ENCODE results near the gene IFNL3.
"Not testable (repeated sequence)": the region's sequence is repeated elsewhere in the genome, so short reads cannot be mapped to it uniquely, and the experiment has no call there.

IFNL3 gene

GRCh38 chr19:39252458-39252857, 7.7 kb upstream of the IFNL3 start:
- no peak for DNase-seq

- no peak for DNase-seq
These were observed 7.0 kb upstream of the IFNL3 start for GRCh38 chr19:39251846-39252245.

DNA sequence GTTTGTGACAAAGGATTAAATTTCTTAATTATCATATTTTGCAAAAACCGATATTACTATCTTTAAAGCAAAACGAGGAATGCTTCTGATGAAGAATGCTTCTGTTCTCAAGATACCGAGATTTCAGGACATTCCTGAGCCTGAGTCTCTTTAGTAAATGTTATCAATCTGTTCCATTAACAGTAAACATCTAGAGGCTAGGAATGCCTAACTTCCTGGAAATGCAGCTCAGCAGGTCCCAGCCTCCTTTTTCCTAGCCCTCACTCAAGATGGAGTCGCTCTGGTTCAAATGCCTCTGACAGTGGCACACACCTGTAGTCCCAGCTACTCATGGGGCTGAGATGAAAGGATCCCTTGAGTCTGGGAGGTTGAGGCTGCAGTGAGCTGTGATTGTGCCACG, 6.3 kb upstream of the IFNL3 start:
- no peak for DNase-seq

GRCh38 chr19:39248806-39249205, 4.0 kb upstream of the IFNL3 start, which contains the start of gene IFNL4:
Gene IFNL4 (minus strand): TSS chr19:39248856.
- no peak for DNase-seq

- DNase-seq, result no peak
These were observed 3.2 kb upstream of the IFNL3 start for GRCh38 chr19:39247701-39248664.

GRCh38 chr19:39246951-39247669, 2.3 kb upstream of the IFNL3 start:
- no peak for DNase-seq

- not testable (repeated sequence) for DNase-seq
These were observed 360 bp upstream of the IFNL3 start for GRCh38 chr19:39245166-39245565.

- not testable (repeated sequence) for DNase-seq
These were observed 1.1 kb downstream of the IFNL3 start for GRCh38 chr19:39243741-39244140.

DNA sequence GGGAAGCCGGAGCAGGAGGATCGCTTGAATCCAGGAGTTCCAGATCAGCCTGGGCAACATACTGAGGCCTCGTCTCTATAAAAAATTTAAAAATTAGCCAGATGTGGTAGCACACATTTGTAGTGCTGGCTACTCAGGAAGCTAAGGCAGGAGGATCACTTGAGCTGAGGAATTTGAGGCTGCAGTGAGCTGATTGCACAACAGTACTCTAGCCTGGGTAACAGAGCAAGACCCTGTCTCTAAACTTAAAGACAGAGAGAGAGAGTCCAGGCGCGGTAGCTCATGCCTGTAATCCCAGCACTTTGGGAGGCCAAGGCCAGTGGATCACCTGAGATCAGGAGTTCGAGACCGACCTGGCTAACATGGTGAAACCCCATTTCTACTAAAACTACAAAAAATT, 4.4 kb downstream of the IFNL3 start:
- no peak for DNase-seq

GRCh38 chr19:39238944-39239343, 5.9 kb downstream of the IFNL3 start:
- no peak for DNase-seq

DNA sequence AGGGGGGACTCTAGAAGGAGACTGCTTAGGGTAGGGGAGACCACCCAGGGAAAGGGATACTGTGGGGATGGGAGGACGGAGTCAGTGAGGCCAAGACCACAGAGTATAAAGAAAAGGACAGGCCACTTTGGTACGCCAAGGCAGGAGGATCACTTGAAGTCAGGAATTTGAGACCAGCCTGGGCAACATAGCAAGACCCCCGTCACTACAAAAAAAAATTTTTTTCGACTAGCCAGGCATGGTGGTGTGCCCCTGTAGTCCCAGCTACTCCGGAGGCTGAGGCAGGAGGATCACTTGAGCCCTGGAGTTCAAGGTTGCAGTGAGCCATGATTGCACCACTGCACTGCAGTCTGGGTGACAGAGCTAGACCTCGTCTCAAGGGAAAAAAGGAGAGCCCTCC, 6.6 kb downstream of the IFNL3 start:
- no peak for DNase-seq

GRCh38 chr19:39237200-39238184, 7.3 kb downstream of the IFNL3 start:
- DNase-seq, result no peak

GRCh38 chr19:39236527-39236926, 8.3 kb downstream of the IFNL3 start:
- DNase-seq, result no peak

DNA sequence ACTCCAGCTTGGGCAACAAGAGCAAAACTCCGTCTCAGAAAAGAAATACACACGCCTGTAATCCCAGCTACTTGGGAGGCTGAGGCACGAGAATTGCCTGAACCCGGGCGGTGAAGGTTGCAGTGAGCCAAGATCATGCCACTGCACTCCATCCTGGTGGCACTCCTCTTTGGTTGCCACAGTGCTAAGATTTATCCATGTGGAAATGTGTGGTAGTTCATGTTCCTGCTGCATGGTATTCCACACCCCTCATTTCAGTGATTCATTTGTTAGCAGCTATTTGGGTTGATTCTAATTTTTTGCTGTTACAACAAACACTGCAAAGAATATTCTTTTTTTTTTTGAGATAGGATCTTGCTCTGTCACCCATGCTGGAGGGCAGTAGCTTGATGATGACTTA, 12.1 kb downstream of the IFNL3 start:
- no peak for DNase-seq

DNA sequence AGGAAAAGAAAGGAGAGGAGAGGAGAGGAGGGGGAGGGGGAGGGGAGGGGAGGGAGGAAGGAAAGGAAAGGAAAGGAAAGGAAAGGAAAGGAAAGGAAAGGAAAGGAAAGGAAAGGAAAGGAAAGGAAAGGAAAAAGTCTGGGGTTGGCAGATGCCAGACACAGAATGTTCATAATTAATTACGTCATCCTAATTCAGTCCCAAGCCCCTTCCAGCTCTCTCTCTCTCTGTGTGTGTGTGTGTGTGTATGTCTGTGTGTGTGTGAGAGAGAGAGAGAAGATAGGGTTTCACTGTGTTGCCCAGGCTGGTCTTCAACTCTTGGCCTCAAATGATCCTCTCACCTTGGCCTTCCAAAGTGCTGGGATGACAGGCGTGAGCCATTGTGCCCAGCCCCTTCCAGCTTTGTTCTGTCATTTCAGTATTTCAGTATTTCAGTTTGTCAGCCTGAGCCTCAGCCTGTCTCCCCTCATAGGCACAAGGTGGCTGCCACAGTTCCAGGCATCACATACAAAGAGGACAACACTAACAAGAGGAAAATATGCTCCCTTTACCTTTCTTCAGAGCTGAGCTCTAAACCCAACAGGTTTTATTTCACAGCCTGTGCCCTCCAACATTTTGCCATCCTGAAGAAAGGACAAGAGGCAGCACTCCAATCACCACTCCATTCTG, 14.6 kb downstream of the IFNL3 start:
- DNase-seq, result no peak

DNA sequence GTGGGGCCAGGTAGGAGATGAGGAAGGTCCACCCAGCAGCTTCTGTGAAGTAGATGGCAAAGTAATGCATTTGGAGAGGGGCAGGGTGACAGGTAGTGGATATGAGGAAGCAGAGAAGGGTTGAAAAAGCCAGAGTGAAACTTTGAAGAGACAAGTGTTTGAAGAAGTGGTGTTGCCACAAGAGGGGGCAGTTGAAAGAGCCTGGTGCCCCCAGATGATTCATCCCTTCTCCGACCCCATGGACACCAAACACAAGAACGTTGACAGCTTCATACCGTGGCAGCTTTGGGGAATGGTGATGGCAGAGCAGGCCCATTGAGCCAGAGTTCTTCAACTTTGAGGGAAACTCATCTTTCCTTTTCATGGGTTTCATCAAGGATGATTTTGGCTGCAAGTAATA, 19.9 kb downstream of the IFNL3 start:
- no peak for DNase-seq

GRCh38 chr19:39223703-39224279, 21.0 kb downstream of the IFNL3 start:
- DNase-seq, result peak; percentile 2

DNA sequence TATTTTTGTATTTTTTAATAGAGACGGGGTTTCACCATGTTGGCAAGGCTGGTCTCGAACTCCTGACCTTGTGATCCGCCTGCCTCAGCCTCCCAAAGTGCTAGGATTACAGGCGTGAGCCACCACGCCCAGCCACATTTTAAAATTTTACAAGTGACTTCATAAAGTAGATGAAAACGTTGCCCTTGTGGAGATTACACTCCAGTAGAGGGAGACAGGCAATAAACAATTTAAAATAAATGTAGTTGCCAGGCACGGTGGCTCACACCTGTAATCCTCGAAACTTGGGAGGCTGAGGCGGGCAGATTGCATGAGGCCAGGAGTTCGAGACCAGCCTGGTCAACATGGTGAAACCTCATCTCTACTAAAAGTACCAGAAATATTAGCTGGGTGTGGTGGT, 25.7 kb downstream of the IFNL3 start:
- DNase-seq, result not testable (repeated sequence)

DNA sequence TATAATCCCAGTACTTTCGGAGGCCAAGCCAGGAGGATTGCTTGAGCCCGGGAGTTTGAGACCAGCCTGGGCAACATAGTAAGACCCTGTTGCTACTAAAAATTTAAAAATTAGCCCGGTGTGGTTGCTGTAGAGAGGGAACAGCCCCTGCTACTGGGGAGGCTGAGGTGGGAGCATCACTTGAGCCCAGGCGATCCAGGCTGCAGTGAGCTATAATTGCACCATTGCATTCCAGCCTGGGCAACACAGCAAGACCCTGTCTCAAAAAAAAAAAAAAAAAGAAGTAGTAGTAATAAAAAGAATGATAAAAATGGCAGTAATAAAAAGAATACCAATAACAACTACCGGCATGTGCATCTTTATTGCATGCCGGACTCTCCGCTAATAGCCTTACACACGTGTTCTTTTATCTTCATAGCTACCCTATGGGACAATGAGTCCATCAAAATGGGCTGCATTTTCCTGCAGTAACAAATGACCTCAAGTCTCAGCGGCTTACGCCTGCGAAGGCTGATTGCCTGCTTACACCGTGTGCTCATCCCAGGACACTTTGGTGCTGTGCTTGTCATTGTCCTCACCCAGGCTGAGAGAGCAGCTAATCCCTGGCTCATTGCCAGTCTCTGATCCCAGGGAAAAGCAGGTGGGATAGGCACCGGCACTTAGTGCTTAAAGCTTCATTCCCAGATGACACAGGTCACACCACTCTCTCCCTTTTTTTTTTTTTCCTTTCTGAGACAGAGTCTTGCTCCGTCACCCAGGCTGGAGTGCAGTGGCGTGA, 26.4 kb downstream of the IFNL3 start:
- no peak for DNase-seq

- DNase-seq, result no peak
These were observed 27.7 kb downstream of the IFNL3 start for GRCh38 chr19:39217094-39217493.

DNA sequence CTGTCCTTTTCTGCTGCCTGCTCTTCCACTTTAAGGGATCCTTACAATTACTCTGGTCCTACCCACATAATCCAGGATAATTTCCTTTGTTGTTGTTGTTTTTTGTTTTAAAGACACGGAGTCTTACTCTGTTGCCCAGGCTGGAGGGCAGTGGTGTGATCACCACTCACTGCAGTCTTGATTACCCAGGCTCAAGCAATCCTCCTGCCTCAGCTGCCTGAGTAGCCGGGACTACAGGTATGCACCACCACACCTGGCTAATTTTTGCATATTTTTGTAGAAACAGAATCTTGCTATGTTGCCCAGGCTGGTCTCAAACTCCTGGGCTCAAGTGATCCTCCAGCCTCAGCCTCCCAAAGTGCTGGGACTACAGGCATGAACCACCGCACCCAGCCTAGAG, 29.5 kb downstream of the IFNL3 start:
- DNase-seq, result not testable (repeated sequence)

Measured in kidney glomerular epithelial cell (primary cell).